ENCODE data around the gene ISM1.
A peak's percentile ranks its signal among the peaks of the same experiment; 100 is the strongest.

Gene ISM1

DNA sequence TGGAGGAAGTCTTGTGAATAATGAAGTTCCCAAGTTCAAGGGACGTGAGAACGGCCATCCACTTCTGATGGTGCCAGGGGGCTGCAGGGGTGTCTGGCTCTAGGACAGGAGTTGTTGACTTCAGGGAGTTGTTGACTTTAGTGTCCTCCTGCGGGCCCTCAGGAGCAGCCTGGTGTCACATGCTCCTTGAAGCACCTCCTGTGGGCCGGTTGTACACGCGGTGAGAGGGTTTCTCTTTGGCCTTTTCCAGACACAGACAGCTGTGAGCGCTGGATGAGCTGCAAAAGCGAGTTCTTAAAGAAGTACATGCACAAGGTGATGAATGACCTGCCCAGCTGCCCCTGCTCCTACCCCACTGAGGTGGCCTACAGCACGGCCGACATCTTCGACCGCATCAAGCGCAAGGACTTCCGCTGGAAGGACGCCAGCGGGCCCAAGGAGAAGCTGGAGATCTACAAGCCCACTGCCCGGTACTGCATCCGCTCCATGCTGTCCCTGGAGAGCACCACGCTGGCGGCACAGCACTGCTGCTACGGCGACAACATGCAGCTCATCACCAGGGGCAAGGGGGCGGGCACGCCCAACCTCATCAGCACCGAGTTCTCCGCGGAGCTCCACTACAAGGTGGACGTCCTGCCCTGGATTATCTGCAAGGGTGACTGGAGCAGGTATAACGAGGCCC, 77.8 kb downstream of the ISM1 start:
- TF ChIP-seq, protein P1, sequence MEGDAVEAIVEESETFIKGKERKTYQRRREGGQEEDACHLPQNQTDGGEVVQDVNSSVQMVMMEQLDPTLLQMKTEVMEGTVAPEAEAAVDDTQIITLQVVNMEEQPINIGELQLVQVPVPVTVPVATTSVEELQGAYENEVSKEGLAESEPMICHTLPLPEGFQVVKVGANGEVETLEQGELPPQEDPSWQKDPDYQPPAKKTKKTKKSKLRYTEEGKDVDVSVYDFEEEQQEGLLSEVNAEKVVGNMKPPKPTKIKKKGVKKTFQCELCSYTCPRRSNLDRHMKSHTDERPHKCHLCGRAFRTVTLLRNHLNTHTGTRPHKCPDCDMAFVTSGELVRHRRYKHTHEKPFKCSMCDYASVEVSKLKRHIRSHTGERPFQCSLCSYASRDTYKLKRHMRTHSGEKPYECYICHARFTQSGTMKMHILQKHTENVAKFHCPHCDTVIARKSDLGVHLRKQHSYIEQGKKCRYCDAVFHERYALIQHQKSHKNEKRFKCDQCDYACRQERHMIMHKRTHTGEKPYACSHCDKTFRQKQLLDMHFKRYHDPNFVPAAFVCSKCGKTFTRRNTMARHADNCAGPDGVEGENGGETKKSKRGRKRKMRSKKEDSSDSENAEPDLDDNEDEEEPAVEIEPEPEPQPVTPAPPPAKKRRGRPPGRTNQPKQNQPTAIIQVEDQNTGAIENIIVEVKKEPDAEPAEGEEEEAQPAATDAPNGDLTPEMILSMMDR (IDR thresholded peaks at IDR 0.05; ENCODE audit: low read depth, low read length): no peak
- in situ Hi-C loops (cut with HindIII; ENCODE audit: low sequenced_read_pairs): no loop called here
- no peak for DNase-seq (ENCODE audit: low read depth, low spot score)

DNA sequence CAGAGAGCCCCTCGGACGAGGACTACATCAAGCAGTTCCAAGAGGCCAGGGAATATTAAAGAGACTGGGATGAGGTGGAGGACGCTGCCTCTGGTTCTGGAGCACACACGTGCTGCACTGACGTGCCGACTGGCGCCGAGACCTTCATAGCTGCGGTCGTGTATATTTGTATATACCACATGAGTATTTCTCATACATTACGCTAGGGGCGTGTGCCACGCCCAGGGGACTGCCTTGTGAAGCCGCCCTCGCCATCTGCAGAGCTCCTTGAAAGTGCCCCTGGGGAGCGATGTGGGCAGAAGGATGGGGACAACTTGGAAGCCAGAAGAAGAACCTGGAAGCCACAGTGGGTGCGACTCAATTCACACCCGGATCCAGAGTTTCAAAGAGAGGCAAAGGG, 78.3 kb downstream of the ISM1 start:
- TF ChIP-seq, protein P1 (IDR thresholded peaks at IDR 0.05; ENCODE audit: low read depth, low read length): no peak
- no peak for DNase-seq (ENCODE audit: low read depth, low spot score)
- no peak overlapping the region for H3K4me3 ChIP-seq (ENCODE audit: low read depth, low read length)
- in situ Hi-C loops (cut with HindIII; ENCODE audit: low sequenced_read_pairs): no loop called here

More for the DNA sequence above, 77.8 kb downstream of the ISM1 start:
- H3K4me3 ChIP-seq (ENCODE audit: low read depth, low read length): no peak overlapping the region

DNA sequence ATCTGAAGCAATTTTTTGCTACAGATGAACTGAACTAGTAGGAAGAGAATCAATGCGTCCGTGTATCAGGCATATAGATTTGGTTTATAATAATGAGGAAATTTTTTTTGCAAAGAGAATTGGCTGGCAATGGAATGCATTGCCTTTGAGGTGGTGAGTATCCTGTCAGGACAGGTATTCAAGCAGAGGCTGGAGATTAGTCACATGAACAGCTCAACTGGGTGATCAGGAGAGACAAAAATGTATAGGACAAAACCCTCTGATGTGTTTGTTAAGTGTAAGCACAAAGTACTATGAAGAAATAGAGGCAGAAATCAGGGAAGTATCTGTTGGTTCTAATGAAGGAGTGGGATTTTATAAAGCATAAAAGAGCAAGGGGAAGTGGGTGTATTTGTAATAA, 80.5 kb downstream of the ISM1 start:
- no peak for DNase-seq (ENCODE audit: low read depth, low spot score)
- no peak overlapping the region for H3K4me3 ChIP-seq (ENCODE audit: low read depth, low read length)
- in situ Hi-C loops (cut with HindIII; ENCODE audit: low sequenced_read_pairs): no loop called here
- TF ChIP-seq, protein P1 (IDR thresholded peaks at IDR 0.05; ENCODE audit: low read depth, low read length): no peak

DNA sequence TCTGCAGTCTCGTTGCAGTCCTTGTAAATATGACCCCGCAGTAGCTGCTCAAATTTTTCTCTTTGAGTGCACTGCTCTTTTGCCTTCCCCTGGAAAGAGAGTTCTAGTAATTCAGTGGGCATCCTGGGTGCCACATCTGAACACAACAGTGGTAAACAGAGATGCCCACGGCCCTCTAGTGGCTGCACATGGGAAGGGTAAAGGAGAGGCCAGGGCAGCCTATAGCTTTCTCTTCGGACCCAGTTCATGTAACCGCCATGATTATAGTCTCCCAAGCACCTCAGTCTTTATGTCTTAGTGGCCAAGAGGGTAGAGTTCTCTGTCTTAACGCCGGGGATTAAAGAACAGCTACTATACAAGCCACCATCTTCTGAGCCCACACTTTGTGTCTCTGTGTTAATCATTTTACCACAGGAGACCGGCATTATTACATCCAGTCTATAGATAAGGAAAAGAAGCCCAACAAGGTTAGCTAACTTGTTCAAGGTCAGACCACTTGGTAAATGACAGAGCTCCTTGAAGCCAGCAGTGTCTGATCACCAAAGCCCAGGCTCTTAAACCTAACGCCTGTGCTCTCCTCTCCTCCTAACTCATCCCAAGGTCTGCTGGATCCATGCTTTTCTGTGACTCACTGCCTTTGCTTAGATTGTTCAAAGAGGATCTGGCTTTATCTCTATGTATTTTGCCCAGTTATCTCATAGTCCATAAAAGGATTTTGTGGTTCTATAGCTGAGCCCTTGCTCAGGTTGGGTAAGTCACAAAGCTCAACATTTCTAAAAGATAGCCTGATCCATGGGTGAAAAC, 81.8 kb downstream of the ISM1 start:
- peak; percentile 5 for DNase-seq (ENCODE audit: low read depth, low spot score)
- no peak overlapping the region for H3K4me3 ChIP-seq (ENCODE audit: low read depth, low read length)
- TF ChIP-seq, protein P1 (IDR thresholded peaks at IDR 0.05; ENCODE audit: low read depth, low read length): peak; percentile 80
- in situ Hi-C loops (cut with HindIII; ENCODE audit: low sequenced_read_pairs): no loop called here

DNA sequence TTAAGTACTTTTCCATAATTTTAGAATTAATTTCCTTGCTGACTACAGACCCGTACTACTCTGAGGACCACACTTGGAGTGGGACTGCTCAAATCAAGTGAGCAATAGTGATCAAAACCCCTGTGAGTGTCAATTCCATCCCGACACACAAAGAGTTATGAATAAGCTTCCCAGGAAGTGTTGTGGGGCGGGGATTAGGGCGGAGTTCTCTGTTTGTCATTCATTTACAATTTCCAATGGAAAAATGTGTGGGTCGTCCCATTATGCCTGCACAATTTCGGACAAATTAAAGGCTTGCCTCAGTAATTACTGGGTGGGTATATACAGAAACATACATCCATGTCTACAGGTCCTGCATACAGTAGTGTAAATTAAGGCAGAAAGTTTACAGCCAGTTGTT, 84.2 kb downstream of the ISM1 start:
- TF ChIP-seq, protein P1 (IDR thresholded peaks at IDR 0.05; ENCODE audit: low read depth, low read length): no peak
- in situ Hi-C loops (cut with HindIII; ENCODE audit: low sequenced_read_pairs): no loop called here
- H3K4me3 ChIP-seq (ENCODE audit: low read depth, low read length): no peak overlapping the region
- no peak for DNase-seq (ENCODE audit: low read depth, low spot score)

DNA sequence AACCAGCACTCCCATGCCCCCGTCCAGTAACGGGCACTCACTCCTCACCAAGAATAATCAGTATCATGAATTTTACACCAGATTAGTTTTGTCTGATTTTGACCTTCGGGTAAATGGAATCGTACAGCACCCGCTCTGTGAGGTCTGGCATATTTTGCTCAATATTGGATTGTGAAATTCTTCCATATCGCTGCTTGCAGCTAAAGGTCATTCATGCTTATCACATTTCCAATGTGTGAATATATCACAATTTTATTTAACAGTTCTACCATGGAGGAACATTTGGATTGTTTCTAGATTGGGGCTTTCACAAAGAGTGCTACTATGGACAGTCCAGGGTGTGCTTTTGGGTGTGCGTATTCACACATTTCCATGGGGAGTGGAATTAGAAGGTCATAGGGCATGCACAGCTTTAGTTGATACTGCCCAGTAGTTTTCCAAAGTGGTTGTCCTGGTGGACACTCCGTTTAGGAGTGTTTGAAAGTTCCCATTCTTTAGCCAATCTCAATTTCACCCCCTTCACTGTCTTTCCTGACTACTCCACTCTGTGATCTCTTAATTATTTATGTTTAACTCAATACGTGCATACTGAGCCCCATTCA, 86.6 kb downstream of the ISM1 start:
- no peak overlapping the region for H3K4me3 ChIP-seq (ENCODE audit: low read depth, low read length)
- TF ChIP-seq, protein P1 (IDR thresholded peaks at IDR 0.05; ENCODE audit: low read depth, low read length): no peak
- in situ Hi-C loops (cut with HindIII; ENCODE audit: low sequenced_read_pairs): no loop called here

More for the DNA sequence above, 86.6 kb downstream of the ISM1 start:
- no peak for DNase-seq (ENCODE audit: low read depth, low spot score)
